Measurements from ENCODE around the gene ERG28.
"Not testable (repeated sequence)": the region's sequence is repeated elsewhere in the genome, so short reads cannot be mapped to it uniquely, and the experiment has no call there.

Gene ERG28

DNA sequence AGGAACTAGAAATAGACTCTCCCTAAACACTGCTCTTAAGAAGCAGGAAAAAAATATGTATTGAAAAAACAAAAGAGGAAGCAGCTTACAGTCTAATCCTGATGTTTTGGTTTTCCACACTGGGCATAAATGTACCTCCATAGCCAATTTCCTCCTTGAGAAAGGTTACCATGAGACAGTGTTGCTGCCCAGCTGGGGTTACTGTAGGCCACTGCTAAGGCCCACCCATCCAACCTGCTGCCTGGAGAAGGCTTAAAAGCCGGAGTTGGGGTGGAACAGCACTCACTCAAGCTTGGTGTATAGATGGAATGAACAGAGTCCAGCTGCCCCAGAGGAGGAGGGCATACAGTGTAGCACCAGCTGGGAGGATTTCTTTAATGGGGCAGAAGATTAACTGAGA lies 41.1 kb downstream of the ERG28 start:
- peak; percentile 41 to 70 (median 57) for DNase-seq

DNA sequence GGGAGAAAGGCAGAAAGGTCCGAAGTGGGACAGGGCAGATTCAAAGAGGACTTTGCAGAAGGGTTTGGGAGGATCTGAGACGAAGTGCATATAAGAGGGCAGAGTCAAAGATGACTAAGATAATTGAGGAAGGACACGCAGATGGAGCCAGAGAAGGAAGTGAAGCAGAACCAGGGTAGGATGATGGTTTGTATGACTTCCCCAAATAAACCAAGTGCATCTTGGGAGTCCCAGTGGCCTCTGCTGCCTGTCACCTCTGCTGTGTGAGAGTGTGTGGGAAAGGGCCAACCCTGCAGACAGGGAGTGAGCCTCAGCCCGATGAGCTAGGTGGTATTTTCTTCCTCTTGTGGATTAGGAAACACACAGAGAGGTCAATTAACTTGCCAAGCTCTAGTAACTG lies 45.5 kb downstream of the ERG28 start:
- DNase-seq, result peak; percentile 87 to 97 (median 93)

DNA sequence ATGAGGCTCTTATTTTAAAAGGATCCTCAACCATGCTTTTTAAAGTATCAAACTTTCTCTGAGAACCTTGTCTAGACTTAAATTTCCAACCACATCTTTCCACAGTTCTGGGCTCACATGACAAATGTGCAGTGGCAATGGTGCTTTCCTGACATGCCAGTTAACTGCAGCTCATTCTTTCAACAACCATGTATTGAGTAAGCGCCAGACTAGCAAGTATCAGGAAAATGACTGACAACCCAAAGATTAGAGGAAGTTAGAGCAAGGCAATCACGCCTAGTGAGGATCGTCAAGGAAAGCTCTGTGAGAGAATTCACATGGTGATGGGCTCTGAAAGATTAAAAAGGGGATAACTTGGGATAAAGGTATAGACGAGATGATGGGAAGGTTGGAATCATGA lies 46.5 kb downstream of the ERG28 start:
- peak; percentile 76 to 93 (median 84) for DNase-seq

DNA sequence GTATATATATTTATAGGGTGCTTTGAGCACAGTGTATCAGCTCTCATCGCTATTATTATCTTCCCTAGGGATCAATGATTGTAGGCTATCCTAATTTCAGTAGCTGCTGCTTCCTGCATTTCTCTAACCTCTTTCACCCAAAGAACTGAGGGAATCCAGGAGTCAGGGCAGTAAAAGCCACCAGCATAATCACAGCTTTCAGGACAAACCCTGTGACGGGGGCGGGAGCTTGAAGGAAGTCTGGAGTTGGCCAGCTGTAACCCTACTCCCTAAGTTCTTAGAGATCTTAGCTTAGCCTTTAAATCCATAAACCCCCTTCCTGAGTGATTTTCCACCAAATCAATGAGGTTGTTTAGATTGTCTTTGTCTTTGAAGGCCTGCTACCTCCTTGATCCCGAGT lies 48.5 kb downstream of the ERG28 start:
- no peak for DNase-seq

DNA sequence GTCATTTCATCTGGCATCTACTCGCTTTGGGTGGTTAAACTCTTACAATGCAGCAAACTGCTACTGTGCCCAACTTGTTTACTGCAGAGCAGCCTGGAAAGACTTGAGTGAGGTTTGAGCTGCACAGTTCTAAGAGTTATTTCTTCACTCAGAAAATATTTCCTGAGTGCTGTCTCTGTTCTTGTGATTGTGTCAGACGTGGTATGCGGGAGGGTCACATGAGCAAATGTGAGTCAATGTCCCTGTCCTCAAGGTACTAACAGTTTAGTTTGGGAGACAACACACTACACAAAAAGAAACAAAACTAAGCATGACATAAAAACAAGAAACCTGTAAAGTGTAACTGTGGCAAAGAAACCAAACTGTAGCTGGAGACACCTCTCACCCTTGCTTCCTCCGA lies 49.8 kb downstream of the ERG28 start:
- DNase-seq, result peak in 2 of 4 experiments; percentile 39 to 42

DNA sequence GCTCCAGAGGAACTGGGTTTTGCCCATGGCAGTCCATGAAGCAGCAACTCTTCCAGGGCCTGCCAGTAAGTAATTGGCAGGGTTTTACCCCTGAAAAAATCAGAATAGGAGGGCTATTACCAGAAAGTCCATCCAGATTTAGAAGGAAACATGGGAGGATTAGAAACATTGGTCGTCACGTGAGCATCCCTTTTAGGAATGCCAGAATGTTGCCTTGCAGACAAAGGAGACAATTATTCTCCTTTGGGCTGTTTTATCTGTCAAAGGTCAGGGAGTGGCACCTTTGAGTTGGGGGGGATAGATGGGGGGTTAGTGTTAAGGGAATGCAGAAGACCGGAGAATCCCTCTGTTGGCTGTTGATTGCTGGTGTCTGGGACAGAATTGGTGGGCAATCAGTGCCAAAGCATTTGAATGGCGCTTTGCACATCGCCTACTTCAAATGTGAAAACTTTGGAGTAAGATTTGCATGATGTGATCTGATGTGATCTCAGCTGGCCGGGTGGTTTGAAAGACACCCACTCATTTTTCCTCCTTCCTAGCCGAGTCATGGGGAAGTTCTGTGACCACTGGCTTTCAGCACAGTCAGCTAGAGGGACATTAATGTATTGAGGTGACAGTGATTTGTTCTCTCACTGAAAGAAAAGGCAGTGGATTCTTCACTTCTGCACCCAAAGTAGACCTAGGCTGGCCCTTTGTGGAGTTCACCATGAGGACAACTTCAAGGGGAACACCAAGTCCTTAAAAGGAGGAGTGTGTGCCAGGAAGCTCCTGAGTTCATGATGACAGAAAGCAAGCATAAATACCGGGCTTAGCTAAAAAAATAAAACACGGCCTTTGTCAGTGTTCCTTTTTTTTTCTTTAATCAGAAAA lies 50.8 kb downstream of the ERG28 start:
- peak; percentile 82 to 96 (median 90) for DNase-seq

DNA sequence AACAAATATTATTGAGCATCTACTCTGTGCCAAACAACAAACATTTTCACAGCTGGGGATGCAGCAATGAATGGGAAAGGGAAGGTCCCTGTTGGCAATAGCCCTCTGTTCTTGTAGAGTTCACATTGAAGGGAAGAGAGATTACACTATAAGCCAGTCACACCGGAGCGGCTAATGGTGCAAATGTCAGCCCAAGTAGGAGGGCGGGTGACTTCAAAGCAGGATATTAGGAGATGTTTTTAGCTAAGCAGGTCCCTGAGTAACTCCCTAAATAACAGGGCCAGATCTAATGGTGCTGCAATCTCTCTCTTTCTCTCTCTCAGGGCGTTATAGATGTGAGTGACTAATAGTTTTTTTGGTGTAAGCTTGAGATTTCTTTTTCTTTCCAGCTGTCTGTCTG lies 51.6 kb downstream of the ERG28 start:
- peak; percentile 51 to 75 (median 64) for DNase-seq

DNA sequence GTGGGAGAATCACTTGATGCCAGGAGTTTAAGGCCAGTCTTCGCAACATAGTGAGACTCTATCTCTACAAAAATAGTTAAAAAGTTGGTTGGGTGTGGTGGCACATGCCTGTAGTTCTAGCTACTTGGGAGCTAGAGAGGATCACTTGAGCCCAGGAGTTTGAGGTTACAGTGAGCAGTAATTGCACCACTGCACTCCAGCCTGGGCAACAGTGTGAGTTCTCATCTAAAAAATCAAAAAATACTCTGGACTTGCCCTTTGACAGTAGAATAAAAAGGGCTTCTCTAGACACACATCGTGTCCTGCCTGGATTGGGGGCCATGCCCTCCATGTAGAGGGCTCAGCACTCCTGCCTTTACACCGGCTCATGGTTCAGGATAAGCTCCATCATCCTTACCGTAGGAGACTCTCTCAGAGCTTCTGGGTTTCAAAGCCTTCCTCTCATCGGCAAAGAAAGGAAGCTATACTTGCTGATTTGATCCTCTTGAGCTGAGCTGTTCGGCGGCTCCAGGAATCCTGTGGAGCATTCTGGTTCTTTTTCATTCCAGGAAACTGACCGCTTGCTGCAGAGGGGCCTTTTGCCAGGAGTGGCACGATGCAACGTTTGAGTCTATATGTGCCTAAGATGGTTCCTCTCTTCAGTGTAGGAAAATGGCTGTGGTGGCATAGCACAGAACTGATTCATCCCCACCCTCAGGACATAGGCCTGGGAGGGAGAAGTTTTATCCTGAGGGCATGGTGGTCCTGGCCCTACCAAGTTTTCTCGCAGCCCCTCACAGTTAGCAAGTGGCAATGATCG lies 52.6 kb downstream of the ERG28 start:
- DNase-seq, result no peak

DNA sequence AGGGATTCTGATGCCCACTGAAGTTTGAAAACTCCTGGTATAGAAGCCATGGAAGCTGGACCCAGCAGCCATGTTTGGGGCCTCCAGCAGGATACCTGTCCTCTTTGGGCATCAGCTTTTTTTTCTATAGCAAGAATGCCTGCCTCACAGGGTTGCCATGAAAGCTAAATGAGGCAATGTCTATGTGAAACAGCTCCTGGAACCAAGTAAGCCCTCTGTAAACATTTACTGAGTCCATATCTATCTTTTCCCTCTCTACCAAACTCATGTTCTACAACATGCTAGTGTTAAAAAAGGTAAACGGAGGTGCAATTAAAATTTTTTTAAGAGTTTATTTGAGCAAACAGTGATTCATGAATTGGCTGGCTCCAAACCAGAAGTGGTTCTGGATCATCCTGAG lies 53.6 kb downstream of the ERG28 start:
- no peak for DNase-seq

DNA sequence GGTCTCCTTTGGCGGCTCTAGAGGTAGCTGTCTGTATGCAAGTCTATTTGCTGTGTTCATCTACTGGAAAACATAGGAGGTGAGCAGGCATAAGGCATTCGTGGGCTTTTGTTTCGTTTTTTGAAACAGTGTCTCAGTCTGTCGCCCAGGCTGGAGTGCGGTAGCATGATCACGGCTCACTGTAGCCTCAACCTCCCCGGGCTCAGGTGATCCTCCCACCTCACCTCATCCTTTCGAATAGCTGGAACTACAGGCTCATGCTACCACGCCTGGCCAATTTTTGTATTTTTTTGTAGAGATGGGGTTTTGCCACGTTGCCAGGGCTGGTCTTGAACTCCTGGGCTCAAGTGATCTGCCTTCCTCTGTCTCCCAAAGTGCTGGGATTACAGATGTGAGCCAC lies 54.8 kb downstream of the ERG28 start:
- no peak for DNase-seq

DNA sequence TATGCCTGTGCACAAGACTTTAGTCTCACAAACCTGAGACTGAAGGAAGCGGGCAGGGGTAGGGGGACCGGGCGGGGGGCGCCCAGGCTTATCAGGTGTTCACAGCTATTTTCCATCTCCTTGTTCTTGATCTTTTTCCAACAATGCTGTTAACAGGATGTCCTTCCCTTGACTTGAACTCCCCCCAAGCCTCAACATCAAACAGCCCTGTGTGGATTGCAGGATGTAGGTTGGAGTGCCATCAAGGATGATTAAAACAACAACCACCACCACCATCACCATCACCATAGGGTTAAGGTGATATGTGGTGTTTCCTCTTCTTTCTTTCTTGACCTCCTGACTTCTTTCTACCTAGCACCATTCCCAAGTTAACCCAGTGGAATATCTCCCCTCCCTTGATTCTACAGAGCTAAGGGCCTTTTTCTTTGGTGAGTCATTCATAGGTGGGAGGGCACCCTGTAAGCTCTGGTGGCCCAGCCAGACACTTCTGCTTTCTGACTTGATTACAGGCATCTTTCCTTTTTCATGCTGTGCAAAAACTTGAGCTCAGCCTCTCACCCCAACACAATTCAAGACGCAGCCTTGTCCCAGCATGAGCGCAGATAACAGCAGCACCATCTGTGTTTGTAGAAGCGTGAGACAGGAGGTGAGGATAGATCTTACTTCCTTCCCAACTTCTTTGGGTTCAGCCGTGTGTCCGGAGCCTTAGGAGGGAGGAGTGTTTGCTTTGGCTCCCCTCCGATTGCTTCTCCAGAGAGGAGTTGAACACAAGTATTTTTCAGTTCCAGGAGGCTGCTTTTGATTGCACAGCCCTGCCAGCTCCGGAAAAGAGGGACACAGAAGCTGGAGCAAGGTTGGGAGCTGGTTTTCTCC lies 55.5 kb downstream of the ERG28 start:
- peak; percentile 70 to 88 (median 82) for DNase-seq

DNA sequence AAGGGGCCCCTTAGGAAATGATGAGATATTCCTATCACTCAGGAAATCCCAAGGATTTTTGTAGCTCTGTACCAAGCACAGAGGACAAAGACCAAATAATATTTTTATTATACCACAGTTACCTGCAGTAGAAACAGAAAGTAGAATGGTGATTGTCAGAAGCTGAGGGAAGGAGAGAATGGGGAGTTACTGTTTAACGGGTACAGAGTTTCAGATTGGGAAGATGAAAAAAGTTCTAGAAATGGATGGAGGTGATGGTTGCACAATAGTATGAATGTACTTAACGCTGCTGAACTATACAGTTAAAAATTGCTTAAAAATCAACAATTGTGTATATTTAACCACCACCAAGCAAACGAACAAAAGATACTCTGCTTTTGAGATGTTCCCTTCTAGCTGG lies 58.2 kb downstream of the ERG28 start:
- DNase-seq, result no peak

DNA sequence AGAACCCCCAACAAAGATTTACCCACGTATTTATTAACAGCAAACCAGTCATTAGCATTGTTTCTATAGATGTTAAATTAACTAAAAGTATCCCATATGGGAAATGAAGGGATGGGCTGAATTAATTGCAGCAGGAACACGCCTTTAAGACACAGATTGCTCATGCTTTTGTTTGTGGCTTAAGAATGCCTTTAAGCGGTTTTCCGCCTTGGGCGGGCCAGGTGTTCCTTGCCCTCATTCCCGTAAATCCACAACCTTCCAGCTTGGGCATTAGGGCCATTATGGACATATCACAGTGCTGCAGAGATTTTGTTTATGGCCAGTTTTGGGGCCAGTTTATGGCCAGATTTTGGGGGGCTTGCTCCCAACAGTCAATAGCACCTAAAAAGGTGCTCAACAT lies 59.6 kb downstream of the ERG28 start:
- DNase-seq, result not testable (repeated sequence)

DNA sequence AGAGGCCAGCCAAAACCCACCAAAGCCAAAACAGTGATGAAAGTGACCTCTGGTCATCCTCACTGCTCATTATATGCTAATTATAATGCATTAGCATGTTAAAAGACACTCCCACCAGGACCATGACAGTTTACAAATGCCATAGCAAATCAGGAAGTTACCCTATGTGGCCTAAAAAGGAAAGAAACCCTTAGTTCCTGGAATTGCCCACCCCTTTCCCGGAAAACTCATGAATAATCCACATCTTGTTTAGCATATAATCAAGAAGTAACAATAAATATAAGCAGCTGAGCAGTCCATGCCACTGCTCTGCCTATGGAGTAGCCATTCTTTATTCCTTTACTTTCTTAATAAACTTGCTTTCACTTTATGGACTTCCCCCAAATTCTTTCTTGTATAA lies 60.6 kb downstream of the ERG28 start:
- not testable (repeated sequence) for DNase-seq

Measured in suppressor macrophage (primary cell).